Fibroblast of villous mesenchyme (primary cell): Measurements from ENCODE around the gene ANKZF1. TPM values are rescaled to one million over a fixed set of nuclear protein-coding genes. Genes with fewer than 3 reads are reported as not detected.

Experiments
- DNase-seq: peaks from one replicate; pipeline ENCODE4 v3.0.0-alpha.2; 2010; ENCODE audit warnings: low read depth
- H3K4me3 ChIP-seq: 2 replicates; pipeline ENCODE4 v1.5.1; 2011; ENCODE audit warnings: low read depth, mild to moderate bottlenecking, low read length
- CTCF ChIP-seq: IDR thresholded peaks from 2 replicates; pipeline ENCODE4 v1.5.1; 2012; ENCODE audit warnings: low read depth, mild to moderate bottlenecking, low read length; ENCODE audit not compliant: insufficient read depth
- total RNA-seq: library from RNA; depleted of rRNA; stranded (reverse); fragments of >200 nt; gene quantifications from 2 replicates; pipeline ENCODE4 v1.2.3, GENCODE V29; 2012

The ANKZF1 gene
- total RNA-seq, 1 donor = 22.0 TPM

GRCh38 chr2:219285373-219285735, 55.7 kb downstream of the ANKZF1 start:
- DNase-seq = no peak
- TF ChIP-seq CTCF = no peak
- H3K4me3 ChIP-seq = no peak overlapping the region

GRCh38 chr2:219285894-219286425, 56.4 kb downstream of the ANKZF1 start:
- peak; percentile 70 for DNase-seq
- H3K4me3 ChIP-seq = no peak overlapping the region
- no peak for TF ChIP-seq CTCF

Other genes with a start within 250 kb of the ANKZF1 start
- gene FEV, start 244.6 kb upstream of the ANKZF1 start, total RNA-seq = not detected in 2 replicates
- 1.3 TPM in 1 of 2 replicates, not detected in the other for gene CRYBA2, start 236.4 kb upstream of the ANKZF1 start, total RNA-seq
- not detected in 2 replicates for gene CFAP65, start 188.3 kb upstream of the ANKZF1 start, total RNA-seq
- not detected in 2 replicates for gene IHH, start 168.9 kb upstream of the ANKZF1 start, total RNA-seq
- 21.9 and 24.2 TPM in 2 replicates for gene NHEJ1, start 69.0 kb upstream of the ANKZF1 start, total RNA-seq
- 0.64 and 0.86 TPM in 2 replicates for gene SLC23A3, start 59.8 kb upstream of the ANKZF1 start, total RNA-seq
- gene CNPPD1, start 52.9 kb upstream of the ANKZF1 start, total RNA-seq = 17.7 and 19.6 TPM in 2 replicates
- gene RETREG2, start 51.5 kb upstream of the ANKZF1 start, total RNA-seq = 57.4 and 62.5 TPM in 2 replicates
- gene ZFAND2B, start 23.0 kb upstream of the ANKZF1 start, total RNA-seq = 25.5 and 29.3 TPM in 2 replicates
- 17.7 and 31.1 TPM in 2 replicates for gene ABCB6, start 10.8 kb upstream of the ANKZF1 start, total RNA-seq
- 36.7 and 38.4 TPM in 2 replicates for gene ATG9A, start 170 bp upstream of the ANKZF1 start, total RNA-seq
- 11.0 and 15.5 TPM in 2 replicates for gene GLB1L, start 15.6 kb downstream of the ANKZF1 start, total RNA-seq
- 22.9 and 23.2 TPM in 2 replicates for gene STK16, start 15.7 kb downstream of the ANKZF1 start, total RNA-seq
- gene TUBA4B, start 23.4 kb downstream of the ANKZF1 start, total RNA-seq = not detected in 2 replicates
- 6.1 and 27.6 TPM in 2 replicates for gene TUBA4A, start 24.1 kb downstream of the ANKZF1 start, total RNA-seq
- gene DNAJB2, start 49.6 kb downstream of the ANKZF1 start, total RNA-seq = 29.6 and 33.7 TPM in 2 replicates
- gene PTPRN, start 79.6 kb downstream of the ANKZF1 start, total RNA-seq = 0.86 and 0.97 TPM in 2 replicates
- not detected in 2 replicates for gene RESP18, start 102.9 kb downstream of the ANKZF1 start, total RNA-seq
- 64.8 and 65.7 TPM in 2 replicates for gene DNPEP, start 158.1 kb downstream of the ANKZF1 start, total RNA-seq
- 20.7 and 35.8 TPM in 2 replicates for gene DES, start 188.6 kb downstream of the ANKZF1 start, total RNA-seq
- 46.7 and 48.8 TPM in 2 replicates for gene SPEG, start 205.0 kb downstream of the ANKZF1 start, total RNA-seq